ENCODE measurements around the gene SNTB2.
"Not testable (repeated sequence)": the region's sequence is repeated elsewhere in the genome, so short reads cannot be mapped to it uniquely, and the experiment has no call there.

The SNTB2 gene

DNA sequence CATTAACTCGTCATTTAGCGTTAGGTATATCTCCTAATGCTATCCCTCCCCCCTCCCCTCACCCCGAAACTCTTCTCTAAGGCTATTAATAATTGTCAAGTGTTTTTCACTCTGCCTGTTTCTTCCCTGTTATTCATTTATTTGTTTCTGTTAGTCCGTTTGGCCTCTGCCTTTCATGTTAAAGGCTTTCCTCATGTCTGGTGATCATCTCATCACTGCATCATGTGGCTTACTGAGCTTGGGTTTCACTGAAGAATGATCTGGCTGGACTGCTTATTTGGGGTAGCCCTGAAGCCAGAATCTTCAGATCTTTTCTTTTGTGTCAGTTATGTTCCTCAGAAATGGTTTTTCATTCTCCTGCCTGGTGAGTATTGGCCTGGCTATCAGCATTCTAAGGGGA is 45.0 kb upstream of the SNTB2 start:
- H2BK15ac ChIP-seq (ENCODE audit: low read depth, poor library complexity, severe bottlenecking), result no peak overlapping the region
- no peak overlapping the region for H2BK5ac ChIP-seq (ENCODE audit: low read depth, low read length, poor library complexity, severe bottlenecking)
- H3K4me1 ChIP-seq (ENCODE audit: control insufficient read depth, insufficient read depth, low read depth, low read length), result peaks cover 5% of the 10 kb centered on the region
- H3K79me1 ChIP-seq (replicated peaks; ENCODE audit: low read length, poor library complexity, severe bottlenecking), result peaks cover 23% of the 10 kb centered on the region
- peak overlapping the region; percentile 28 for H3K4me2 ChIP-seq (ENCODE audit: low read length, poor library complexity, severe bottlenecking)
- no peak overlapping the region for H4K91ac ChIP-seq (ENCODE audit: low read length)
- no peak overlapping the region for H3K4me3 ChIP-seq (ENCODE audit: insufficient read depth in 1 of 2, low read depth in 1 of 2, low read length in 2 of 2)
- no peak overlapping the region for H3K18ac ChIP-seq (ENCODE audit: low read depth in 1 of 2, low read length in 2 of 2)
- H3K14ac ChIP-seq (ENCODE audit: low read length in 2 of 2), result no peak overlapping the region
- peak overlapping the region; percentile 6 for H2AK5ac ChIP-seq (ENCODE audit: low read length, severe bottlenecking)
- H3K36me3 ChIP-seq (ENCODE audit: control insufficient read depth in 1 of 2, insufficient read depth in 2 of 2, low read depth in 1 of 2, low read length in 2 of 2), result peaks cover 28 to 73% of the 10 kb centered on the region in 2 experiments
- no peak overlapping the region for H3K9ac ChIP-seq (ENCODE audit: low read length)
- no peak overlapping the region for H3K4ac ChIP-seq (ENCODE audit: low read depth in 1 of 2, low read length in 2 of 2)
- peak overlapping the region; percentile 84 for H3K27ac ChIP-seq (ENCODE audit: low read length, poor library complexity, severe bottlenecking)
- no peaks in the 10 kb centered on the region for H3K27me3 ChIP-seq (ENCODE audit: control insufficient read depth in 1 of 2, insufficient read depth in 1 of 2, low read length in 2 of 2)
- no peak overlapping the region for H2AFZ ChIP-seq (ENCODE audit: low read depth, low read length)
- no peak overlapping the region for H2BK120ac ChIP-seq (ENCODE audit: low read depth, low read length)
- 100% methylated on average over 2 of the region's 4 CpGs for WGBS
- no peak overlapping the region for H3K23ac ChIP-seq (ENCODE audit: low read length in 2 of 2)
- DNase-seq, result no peak
- no peak overlapping the region for H2BK12ac ChIP-seq (ENCODE audit: low read length in 2 of 2)
- H3K9me3 ChIP-seq (ENCODE audit: control insufficient read depth, low read length), result no peaks in the 10 kb centered on the region
- no peak overlapping the region for H4K8ac ChIP-seq (ENCODE audit: low read length)

DNA sequence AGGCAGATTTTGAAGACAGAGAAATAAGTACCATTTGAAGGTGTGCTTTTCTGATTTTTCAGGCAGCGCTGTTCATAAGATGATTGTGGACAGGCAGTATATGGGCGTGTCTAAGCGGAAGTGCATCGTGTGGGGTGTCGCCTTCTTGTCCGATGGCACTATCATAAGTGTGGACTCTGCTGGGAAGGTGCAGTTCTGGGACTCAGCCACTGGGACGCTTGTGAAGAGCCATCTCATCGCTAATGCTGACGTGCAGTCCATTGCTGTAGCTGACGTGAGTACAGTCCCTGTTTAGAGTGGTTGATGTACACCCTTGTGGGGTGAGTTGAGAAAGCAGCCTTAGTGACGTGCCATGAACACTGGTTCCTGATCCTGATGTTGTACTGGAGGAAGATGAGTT is 43.8 kb upstream of the SNTB2 start:
- Histone ChIP-seq H3K4ac (ENCODE audit: low read depth in 1 of 2, low read length in 2 of 2) (no peak overlapping the region), H3K79me1 (replicated peaks; ENCODE audit: low read length, poor library complexity, severe bottlenecking) (peaks cover 19% of the 10 kb centered on the region), H3K23ac (ENCODE audit: low read length in 2 of 2) (no peak overlapping the region), H2AK5ac (ENCODE audit: low read length, severe bottlenecking) (no peak overlapping the region), H3K27me3 (ENCODE audit: control insufficient read depth in 1 of 2, insufficient read depth in 1 of 2, low read length in 2 of 2) (no peaks in the 10 kb centered on the region), H3K4me1 (ENCODE audit: control insufficient read depth, insufficient read depth, low read depth, low read length) (peaks cover 5% of the 10 kb centered on the region), H2BK120ac (ENCODE audit: low read depth, low read length) (no peak overlapping the region), H3K4me2 (ENCODE audit: low read length, poor library complexity, severe bottlenecking) (no peak overlapping the region), H4K91ac (ENCODE audit: low read length) (no peak overlapping the region), H2BK15ac (ENCODE audit: low read depth, poor library complexity, severe bottlenecking) (no peak overlapping the region), H2AFZ (ENCODE audit: low read depth, low read length) (no peak overlapping the region), H3K9me3 (ENCODE audit: control insufficient read depth, low read length) (no peaks in the 10 kb centered on the region), H3K4me3 (ENCODE audit: insufficient read depth in 1 of 2, low read depth in 1 of 2, low read length in 2 of 2) (no peak overlapping the region), H2BK5ac (ENCODE audit: low read depth, low read length, poor library complexity, severe bottlenecking) (no peak overlapping the region), H3K27ac (ENCODE audit: low read length, poor library complexity, severe bottlenecking) (no peak overlapping the region), H3K9ac (ENCODE audit: low read length) (no peak overlapping the region), H3K36me3 (ENCODE audit: control insufficient read depth in 1 of 2, insufficient read depth in 2 of 2, low read depth in 1 of 2, low read length in 2 of 2) (peaks cover 27 to 66% of the 10 kb centered on the region in 2 experiments), H2BK12ac (ENCODE audit: low read length in 2 of 2) (no peak overlapping the region), H3K18ac (ENCODE audit: low read depth in 1 of 2, low read length in 2 of 2) (no peak overlapping the region), H4K8ac (ENCODE audit: low read length) (no peak overlapping the region), H3K14ac (ENCODE audit: low read length in 2 of 2) (no peak overlapping the region)
- peak; percentile 28 for DNase-seq
- WGBS, result 95% methylated on average over 11 of the region's 11 CpGs

DNA sequence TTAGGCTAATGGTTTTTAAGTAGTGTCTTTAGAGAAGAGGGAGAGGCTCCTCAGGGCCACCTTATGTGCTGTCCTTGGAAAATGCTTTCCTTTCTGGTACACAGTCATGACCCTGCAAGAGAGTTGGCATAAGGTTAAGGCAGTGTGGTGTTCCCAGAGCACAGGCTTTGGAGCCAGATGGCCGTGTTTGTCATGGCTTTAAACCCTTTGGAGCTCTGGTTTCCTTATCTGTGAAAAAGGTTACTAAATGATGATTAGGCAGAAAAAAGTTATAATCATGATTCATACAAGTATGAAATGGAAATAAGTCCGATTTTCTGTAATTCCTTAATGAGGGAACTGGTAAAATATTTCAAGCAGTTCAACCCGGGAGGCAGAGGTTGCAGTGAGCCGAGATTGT is 41.3 kb upstream of the SNTB2 start:
- H2AK5ac ChIP-seq (ENCODE audit: low read length, severe bottlenecking), result no peak overlapping the region
- DNase-seq, result no peak
- H3K79me1 ChIP-seq (replicated peaks; ENCODE audit: low read length, poor library complexity, severe bottlenecking), result peaks cover 17% of the 10 kb centered on the region
- H3K9me3 ChIP-seq (ENCODE audit: control insufficient read depth, low read length), result no peaks in the 10 kb centered on the region
- no peak overlapping the region for H4K8ac ChIP-seq (ENCODE audit: low read length)
- H3K23ac ChIP-seq (ENCODE audit: low read length in 2 of 2), result no peak overlapping the region
- no peak overlapping the region for H2BK5ac ChIP-seq (ENCODE audit: low read depth, low read length, poor library complexity, severe bottlenecking)
- no peak overlapping the region for H4K91ac ChIP-seq (ENCODE audit: low read length)
- no peak overlapping the region for H3K14ac ChIP-seq (ENCODE audit: low read length in 2 of 2)
- H3K36me3 ChIP-seq (ENCODE audit: control insufficient read depth in 1 of 2, insufficient read depth in 2 of 2, low read depth in 1 of 2, low read length in 2 of 2), result peaks cover 31 to 58% of the 10 kb centered on the region in 2 experiments
- peaks cover 5% of the 10 kb centered on the region for H3K4me1 ChIP-seq (ENCODE audit: control insufficient read depth, insufficient read depth, low read depth, low read length)
- H3K27me3 ChIP-seq (ENCODE audit: control insufficient read depth in 1 of 2, insufficient read depth in 1 of 2, low read length in 2 of 2), result no peaks in the 10 kb centered on the region
- no peak overlapping the region for H3K4me2 ChIP-seq (ENCODE audit: low read length, poor library complexity, severe bottlenecking)
- H2BK120ac ChIP-seq (ENCODE audit: low read depth, low read length), result no peak overlapping the region
- no peak overlapping the region for H2BK15ac ChIP-seq (ENCODE audit: low read depth, poor library complexity, severe bottlenecking)
- no peak overlapping the region for H2BK12ac ChIP-seq (ENCODE audit: low read length in 2 of 2)
- H3K27ac ChIP-seq (ENCODE audit: low read length, poor library complexity, severe bottlenecking), result no peak overlapping the region
- H3K4me3 ChIP-seq (ENCODE audit: insufficient read depth in 1 of 2, low read depth in 1 of 2, low read length in 2 of 2), result peak overlapping the region in 1 of 2 experiments; percentile 31
- peak overlapping the region; percentile 65 for H3K9ac ChIP-seq (ENCODE audit: low read length)
- no peak overlapping the region for H3K18ac ChIP-seq (ENCODE audit: low read depth in 1 of 2, low read length in 2 of 2)
- H3K4ac ChIP-seq (ENCODE audit: low read depth in 1 of 2, low read length in 2 of 2), result no peak overlapping the region
- no peak overlapping the region for H2AFZ ChIP-seq (ENCODE audit: low read depth, low read length)
- 94% methylated on average over 4 of the region's 4 CpGs for WGBS

DNA sequence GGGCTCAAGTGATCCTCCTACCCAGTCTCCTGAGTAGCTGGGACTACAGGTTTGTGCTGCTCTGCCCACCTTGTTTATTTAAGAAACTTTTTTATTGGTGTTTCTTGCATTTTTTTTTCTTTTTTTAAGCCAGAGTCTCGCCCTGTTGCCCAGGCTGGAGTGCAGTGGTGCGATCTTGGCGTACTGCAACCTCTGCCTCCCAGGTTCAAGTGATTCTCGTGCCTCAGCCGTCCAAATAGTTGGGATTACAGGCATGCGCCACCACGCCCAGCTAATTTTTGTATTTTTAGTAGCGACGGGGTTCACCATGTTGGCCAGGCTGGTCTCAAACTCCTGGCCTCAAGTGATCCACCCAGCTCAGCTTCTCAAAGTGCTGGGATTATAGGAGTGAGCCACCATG is 37.3 kb upstream of the SNTB2 start:
- not testable (repeated sequence) for H2BK15ac ChIP-seq (ENCODE audit: low read depth, poor library complexity, severe bottlenecking); H2AK5ac ChIP-seq (ENCODE audit: low read length, severe bottlenecking); H3K4me3 ChIP-seq (ENCODE audit: insufficient read depth in 1 of 2, low read depth in 1 of 2, low read length in 2 of 2); H3K27ac ChIP-seq (ENCODE audit: low read length, poor library complexity, severe bottlenecking); H3K9me3 ChIP-seq (ENCODE audit: control insufficient read depth, low read length); H3K14ac ChIP-seq (ENCODE audit: low read length in 2 of 2); H3K23ac ChIP-seq (ENCODE audit: low read length in 2 of 2); H4K91ac ChIP-seq (ENCODE audit: low read length); H3K9ac ChIP-seq (ENCODE audit: low read length); H3K27me3 ChIP-seq (ENCODE audit: control insufficient read depth in 1 of 2, insufficient read depth in 1 of 2, low read length in 2 of 2); DNase-seq; H3K4me1 ChIP-seq (ENCODE audit: control insufficient read depth, insufficient read depth, low read depth, low read length); H3K18ac ChIP-seq (ENCODE audit: low read depth in 1 of 2, low read length in 2 of 2); H2AFZ ChIP-seq (ENCODE audit: low read depth, low read length); H3K4me2 ChIP-seq (ENCODE audit: low read length, poor library complexity, severe bottlenecking); H4K8ac ChIP-seq (ENCODE audit: low read length); H3K4ac ChIP-seq (ENCODE audit: low read depth in 1 of 2, low read length in 2 of 2); H2BK12ac ChIP-seq (ENCODE audit: low read length in 2 of 2); H2BK120ac ChIP-seq (ENCODE audit: low read depth, low read length); H2BK5ac ChIP-seq (ENCODE audit: low read depth, low read length, poor library complexity, severe bottlenecking)
- Histone ChIP-seq H3K36me3 (ENCODE audit: control insufficient read depth in 1 of 2, insufficient read depth in 2 of 2, low read depth in 1 of 2, low read length in 2 of 2) (peaks cover 39 to 56% of the 10 kb centered on the region in 2 experiments), H3K79me1 (replicated peaks; ENCODE audit: low read length, poor library complexity, severe bottlenecking) (peaks cover 18% of the 10 kb centered on the region)
- 96% methylated on average over 9 of the region's 9 CpGs for WGBS
